Uterus (tissue), 4 donors: Measurements from ENCODE around the gene WRAP73. TPM values are rescaled to one million over a fixed set of nuclear protein-coding genes. Genes with fewer than 3 reads are reported as not detected.
"Not testable (repeated sequence)": the region's sequence is repeated elsewhere in the genome, so short reads cannot be mapped to it uniquely, and the experiment has no call there.

Experiments used
- DNase-seq, 2 donors: peaks; one replicate each; pipeline ENCODE4 v3.0.0-alpha.2; 2019 to 2020
- H3K27ac ChIP-seq, 2 donors: fragments of 200-600 bp; sonication (generic); 1 replicate in 1 of 2; 2 replicates in 1 of 2; pipeline ENCODE4 v1.5.1; 2016 to 2018
- H3K27me3 ChIP-seq, 2 donors: fragments of 200-600 bp; sonication (generic); one replicate each; pipeline ENCODE4 v1.5.1; 2018 to 2019; ENCODE audit warnings: control low read depth in 1 of 2
- H3K36me3 ChIP-seq, 2 donors: fragments of 200-600 bp; sonication (generic); one replicate each; pipeline ENCODE4 v1.5.1; 2019; ENCODE audit warnings: control low read depth in 1 of 2
- H3K4me1 ChIP-seq, 2 donors: fragments of 200-600 bp; sonication (generic); one replicate each; pipeline ENCODE4 v1.5.1; 2018 to 2019; ENCODE audit warnings: control low read depth in 1 of 2
- H3K4me3 ChIP-seq, 2 donors: fragments of 200-600 bp; sonication (generic); 1 replicate in 1 of 2; 2 replicates in 1 of 2; pipeline ENCODE4 v1.5.1; 2018 to 2019; ENCODE audit warnings: mild to moderate bottlenecking in 1 of 2
- H3K9me3 ChIP-seq, 2 donors: fragments of 200-600 bp; sonication (generic); one replicate each; pipeline ENCODE4 v1.5.1; 2019; ENCODE audit warnings: control low read depth in 1 of 2
- CTCF ChIP-seq, 4 experiments: fragments of 200-600 bp in 2 of 4; fragments of 450-650 bp in 2 of 4; sonication (generic) in 2 of 4; IDR thresholded peaks; one replicate each; pipeline ENCODE4 v1.5.1; 2016 to 2019; ENCODE audit warnings: antibody characterized with exemption in 4 of 4, mild to moderate bottlenecking in 2 of 4, moderate library complexity in 1 of 4
- POLR2A ChIP-seq, 2 donors: fragments of 450-650 bp; IDR thresholded peaks; one replicate each; pipeline ENCODE4 v1.6.1; 2016; ENCODE audit warnings: antibody characterized with exemption in 2 of 2, mild to moderate bottlenecking in 1 of 2, moderate library complexity in 1 of 2
- intact Hi-C: fragments of 100-400 bp; cut with DNase I; formaldehyde crosslinking; loops from one replicate; pipeline ENCODE4 v1.15.1; 2023; ENCODE audit warnings: low total_unique reads
- total RNA-seq, 4 donors: library from RNA; depleted of rRNA in 3 of 4; stranded (reverse); fragments of >200 nt in 3 of 4; gene quantifications; one replicate each; pipeline versions ENCODE4 v1.1.0 to v1.2.4, GENCODE V29; 2014 to 2023
- donor health status: DM: yes; HTN: yes; CAD: no.

The WRAP73 gene
- total RNA-seq, 4 donors from 2014 or later, result 4.6 to 31.7 (median 25.0) TPM

DNA sequence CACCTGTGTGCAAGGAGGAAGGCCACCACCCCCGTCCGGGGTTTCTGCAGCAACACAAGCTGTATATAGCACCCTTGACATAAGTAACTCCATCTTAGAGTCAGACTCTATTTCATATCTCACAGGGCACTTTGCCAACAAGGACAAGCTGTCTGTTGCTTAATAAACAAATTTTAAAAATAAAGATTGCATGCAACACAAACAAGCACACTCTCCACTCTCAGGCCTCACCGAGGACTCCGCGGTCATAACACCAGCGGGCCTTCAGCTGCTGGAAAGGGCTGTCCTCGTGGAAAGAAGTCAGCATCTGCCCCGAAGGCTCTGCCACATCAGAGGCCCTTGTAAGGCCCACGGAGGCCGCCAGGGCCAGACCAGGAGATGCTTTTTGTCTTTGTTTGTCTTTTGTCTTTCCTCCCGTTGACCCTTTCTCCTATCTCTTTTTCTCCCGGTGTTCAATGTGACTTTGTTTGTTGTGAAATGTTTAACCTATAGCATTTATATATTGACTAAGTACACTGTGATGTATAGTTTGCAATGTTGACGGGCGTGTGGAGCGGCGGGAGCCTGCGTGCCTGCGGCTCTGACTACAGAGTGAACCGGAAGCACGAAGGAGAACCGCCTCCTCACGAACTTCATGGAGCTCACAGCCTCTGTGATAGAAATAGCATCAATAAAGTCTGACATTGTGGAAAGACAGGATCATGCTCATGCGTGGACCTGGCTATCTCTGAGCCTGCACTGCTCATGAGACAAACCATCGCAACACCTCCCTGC is 62.7 kb downstream of the WRAP73 start:
- intact Hi-C loops, result no loop called here
- no peak for DNase-seq
- H3K4me3 ChIP-seq, result no peak overlapping the region

DNA sequence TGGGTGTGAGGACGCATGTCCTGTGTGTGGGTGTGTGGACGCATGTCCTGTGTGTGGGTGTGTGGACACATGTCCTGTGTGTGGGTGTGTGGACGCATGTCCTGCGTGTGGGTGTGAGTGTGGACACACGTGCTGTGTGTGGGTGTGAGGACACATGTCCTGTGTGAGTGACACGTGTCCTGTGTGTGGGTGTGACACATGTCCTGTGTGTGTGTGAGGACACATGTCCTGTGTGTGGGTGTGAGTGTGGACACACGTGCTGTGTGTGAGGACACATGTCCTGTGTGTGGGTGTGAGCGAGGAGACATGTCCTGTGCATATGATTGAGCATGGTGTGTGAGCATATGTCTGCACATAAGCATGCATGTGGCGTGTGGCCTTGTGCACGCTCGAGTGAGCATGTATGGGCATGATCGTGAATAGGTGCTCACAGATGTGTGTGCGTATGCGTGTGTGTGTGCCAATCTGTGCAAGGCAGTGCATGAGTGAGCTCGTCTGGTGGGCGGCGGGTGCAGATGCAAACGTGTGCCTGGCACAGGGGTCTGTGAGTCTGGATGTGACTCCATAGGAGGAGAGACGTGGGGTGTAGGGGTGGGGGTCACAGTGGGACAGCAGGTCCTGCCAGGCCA is 63.8 kb downstream of the WRAP73 start:
- TF ChIP-seq CTCF (IDR thresholded peaks at IDR 0.05), result no peak
- Histone ChIP-seq H3K9me3 (no peaks in the 10 kb centered on the region), H3K36me3 (no peaks in the 10 kb centered on the region), H3K4me3 (no peak overlapping the region), H3K4me1 (no peaks in the 10 kb centered on the region), H3K27me3 (no peaks in the 10 kb centered on the region), H3K27ac (no peak overlapping the region)
- no peak for DNase-seq
- intact Hi-C loops, result no loop called here

More for the DNA sequence above, 62.7 kb downstream of the WRAP73 start:
- TF ChIP-seq POLR2A (IDR thresholded peaks at IDR 0.05) (no peak), CTCF (IDR thresholded peaks at IDR 0.05) (no peak)
- H3K4me1 ChIP-seq, result no peaks in the 10 kb centered on the region
- no peaks in the 10 kb centered on the region for H3K27me3 ChIP-seq
- no peak overlapping the region for H3K27ac ChIP-seq
- H3K36me3 ChIP-seq, result no peaks in the 10 kb centered on the region
- no peaks in the 10 kb centered on the region for H3K9me3 ChIP-seq

- H3K36me3 ChIP-seq, H3K4me1 ChIP-seq, intact Hi-C loops, DNase-seq, H3K27me3 ChIP-seq, H3K4me3 ChIP-seq, H3K27ac ChIP-seq, H3K9me3 ChIP-seq: not testable (repeated sequence)
Observed at GRCh38 chr1:3585353-3585868, 64.5 kb downstream of the WRAP73 start.

GRCh38 chr1:3584915-3585314 is 65.0 kb downstream of the WRAP73 start:
- Histone ChIP-seq H3K4me1 (no peaks in the 10 kb centered on the region), H3K27ac (no peak overlapping the region), H3K4me3 (no peak overlapping the region), H3K9me3 (no peaks in the 10 kb centered on the region), H3K36me3 (no peaks in the 10 kb centered on the region), H3K27me3 (no peaks in the 10 kb centered on the region)
- DNase-seq, result no peak
- intact Hi-C loops, result no loop called here
- TF ChIP-seq CTCF (IDR thresholded peaks at IDR 0.05), result no peak
- TF ChIP-seq POLR2A (IDR thresholded peaks at IDR 0.05), result no peak

DNA sequence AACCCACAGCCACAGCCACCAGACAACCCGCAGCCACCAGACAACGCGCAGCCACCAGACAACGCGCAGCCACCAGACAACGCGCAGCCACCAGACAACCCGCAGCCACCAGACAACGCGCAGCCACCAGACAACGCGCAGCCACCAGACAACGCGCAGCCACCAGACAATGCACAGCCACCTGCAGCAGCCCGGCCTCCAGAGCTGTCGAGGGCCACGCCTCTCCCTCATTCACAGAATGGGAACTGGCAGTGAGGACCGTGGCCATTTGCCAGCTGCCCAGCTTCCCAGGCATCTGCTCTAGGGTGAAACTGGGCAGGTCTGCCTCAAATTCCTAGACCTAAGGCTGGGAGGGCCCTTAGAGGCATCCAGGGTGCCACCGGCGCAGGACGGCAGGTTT is 66.2 kb downstream of the WRAP73 start:
- DNase-seq, H3K27me3 ChIP-seq, H3K27ac ChIP-seq, H3K9me3 ChIP-seq, H3K4me3 ChIP-seq, H3K4me1 ChIP-seq, intact Hi-C loops, H3K36me3 ChIP-seq: not testable (repeated sequence)

DNA sequence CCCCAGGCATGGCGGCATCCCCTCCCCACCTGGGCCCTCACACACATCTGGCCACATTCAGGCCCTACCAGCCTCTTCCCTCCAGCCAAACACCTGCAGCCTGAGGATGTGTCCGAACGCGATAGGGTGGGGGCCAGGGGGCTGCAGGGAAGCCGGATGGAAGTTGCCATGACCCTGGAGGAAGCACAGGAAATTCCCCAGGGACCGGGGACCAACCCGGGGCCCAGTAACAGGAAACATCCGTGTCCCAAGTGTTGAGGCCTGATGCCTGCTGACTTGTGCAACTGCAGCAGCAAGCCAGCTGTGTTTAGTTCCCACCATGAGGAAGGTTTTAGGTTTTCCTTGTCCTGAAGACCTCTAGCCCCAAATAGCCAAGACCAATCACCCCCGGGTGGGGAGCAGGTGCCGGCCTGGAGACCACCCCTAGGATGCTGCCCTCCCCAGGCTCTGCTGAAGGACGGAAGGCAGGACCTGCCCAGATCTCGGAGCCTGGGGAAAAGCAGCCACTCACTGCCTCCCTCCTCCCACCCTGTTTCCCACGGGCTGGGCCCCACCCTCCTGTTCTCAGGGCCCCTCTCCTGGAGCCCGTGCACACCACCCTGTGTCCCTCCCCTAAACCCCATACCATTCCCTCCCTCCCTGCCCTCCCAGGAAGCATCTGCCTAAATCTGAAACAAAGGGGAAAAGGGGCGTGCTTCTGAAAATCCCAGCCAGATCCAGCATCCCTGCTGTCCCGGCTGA is 68.4 kb downstream of the WRAP73 start:
- no peak overlapping the region for H3K27ac ChIP-seq
- H3K27me3 ChIP-seq, result no peaks in the 10 kb centered on the region
- no peak overlapping the region for H3K4me3 ChIP-seq
- DNase-seq, result no peak
- H3K4me1 ChIP-seq, result no peaks in the 10 kb centered on the region
- intact Hi-C loops, result no loop called here
- no peaks in the 10 kb centered on the region for H3K36me3 ChIP-seq
- H3K9me3 ChIP-seq, result no peaks in the 10 kb centered on the region
- no peak for TF ChIP-seq CTCF (IDR thresholded peaks at IDR 0.05)
